HPDE6-E6E7 (cell line): Measurements from ENCODE around the gene PANK4.

ENCODE experiments used
- DNase-seq: peaks from one replicate; pipeline ENCODE4 v3.0.0; 2011; ENCODE audit warnings: missing footprints; ENCODE audit errors: extremely low spot score

The PANK4 gene

GRCh38 chr1:2544875-2545640 lies 18.7 kb upstream of the PANK4 start:
- DNase-seq: no peak

GRCh38 chr1:2544093-2544874 lies 17.9 kb upstream of the PANK4 start:
- no peak for DNase-seq

GRCh38 chr1:2543543-2544092 lies 17.2 kb upstream of the PANK4 start:
- DNase-seq: no peak

GRCh38 chr1:2542246-2542915 lies 16.0 kb upstream of the PANK4 start:
- no peak for DNase-seq

- DNase-seq: no peak
Measured at GRCh38 chr1:2541619-2542245, 15.3 kb upstream of the PANK4 start.

- DNase-seq: no peak
Measured at GRCh38 chr1:2540816-2541492, 14.6 kb upstream of the PANK4 start.

- DNase-seq: no peak
Measured at GRCh38 chr1:2539312-2539907, 13.0 kb upstream of the PANK4 start.

GRCh38 chr1:2538872-2539271 lies 12.5 kb upstream of the PANK4 start:
- no peak for DNase-seq

- DNase-seq: no peak
Measured at GRCh38 chr1:2538376-2538775, 12.0 kb upstream of the PANK4 start.

- no peak for DNase-seq
Measured at GRCh38 chr1:2537784-2538115, 11.4 kb upstream of the PANK4 start.

GRCh38 chr1:2535981-2536380 lies 9.6 kb upstream of the PANK4 start:
- no peak for DNase-seq

GRCh38 chr1:2535455-2535854 lies 9.1 kb upstream of the PANK4 start:
- DNase-seq: no peak

- peak; percentile 91 for DNase-seq
Measured at GRCh38 chr1:2534687-2535441, 8.5 kb upstream of the PANK4 start.

GRCh38 chr1:2534315-2534686 lies 7.9 kb upstream of the PANK4 start:
- DNase-seq: no peak

- no peak for DNase-seq
Measured at GRCh38 chr1:2533365-2533764, 7.0 kb upstream of the PANK4 start.

GRCh38 chr1:2532485-2533160 lies 6.2 kb upstream of the PANK4 start:
- DNase-seq: no peak

- DNase-seq: no peak
Measured at GRCh38 chr1:2530513-2531361, 4.3 kb upstream of the PANK4 start.

GRCh38 chr1:2529784-2530512 lies 3.6 kb upstream of the PANK4 start, which contains the start of gene HES5:
HES5 (minus strand) TSS chr1:2530263; CDS start chr1:2530164, 99 bp downstream.
- DNase-seq: no peak
